Left renal pelvis (tissue), 4 donors: ENCODE results near the gene TIMM29. TPM values are rescaled to one million over a fixed set of nuclear protein-coding genes. Genes with fewer than 3 reads are reported as not detected.
"Not testable (repeated sequence)": the region's sequence is repeated elsewhere in the genome, so short reads cannot be mapped to it uniquely, and the experiment has no call there.

Source experiments
- DNase-seq, 4 donors: peaks; one replicate each; pipeline ENCODE4 v3.0.0-alpha.2; 2013; ENCODE audit warnings: low read depth in 4 of 4, low spot score in 3 of 4
- polyA plus RNA-seq, 4 donors: library from polyadenylated mRNA; unstranded; fragments of 120-200 nt; gene quantifications; one replicate each; pipeline ENCODE4 v1.2.1, GENCODE V29; 2013; ENCODE audit not compliant: insufficient read length in 4 of 4

Gene TIMM29
- polyA plus RNA-seq, 4 donors = 17.5 to 33.6 (median 26.4) TPM

- DNase-seq = no peak
Observed at GRCh38 chr19:10935371-10936059, 6.9 kb downstream of the TIMM29 start.

GRCh38 chr19:10936661-10937084 is 8.1 kb downstream of the TIMM29 start:
- DNase-seq = peak; percentile 42 to 72 (median 60)

- DNase-seq = not testable (repeated sequence)
Observed at GRCh38 chr19:10941649-10942048, 13.0 kb downstream of the TIMM29 start.

GRCh38 chr19:10943412-10943811 is 14.8 kb downstream of the TIMM29 start:
- DNase-seq = not testable (repeated sequence)

DNA sequence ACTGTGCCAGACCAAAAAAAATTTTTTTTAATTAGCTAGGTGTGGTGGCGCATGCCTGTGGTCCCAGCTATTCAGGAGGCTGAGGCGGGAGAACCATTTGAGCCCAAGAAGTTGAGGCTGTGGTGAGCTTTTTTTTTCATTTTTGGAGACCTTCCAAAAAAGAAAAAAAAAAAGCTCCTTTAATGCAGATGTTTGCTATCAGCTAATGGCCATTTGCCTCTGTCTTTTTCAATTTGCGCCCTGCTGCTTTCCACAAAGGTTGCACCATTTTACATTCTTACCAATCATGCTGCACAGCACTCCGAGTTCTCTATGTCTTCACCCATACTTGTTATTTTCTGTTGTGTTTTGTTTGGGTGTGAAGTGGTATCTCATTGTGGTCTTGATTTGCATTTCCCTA is 16.7 kb downstream of the TIMM29 start:
- no peak for DNase-seq

DNA sequence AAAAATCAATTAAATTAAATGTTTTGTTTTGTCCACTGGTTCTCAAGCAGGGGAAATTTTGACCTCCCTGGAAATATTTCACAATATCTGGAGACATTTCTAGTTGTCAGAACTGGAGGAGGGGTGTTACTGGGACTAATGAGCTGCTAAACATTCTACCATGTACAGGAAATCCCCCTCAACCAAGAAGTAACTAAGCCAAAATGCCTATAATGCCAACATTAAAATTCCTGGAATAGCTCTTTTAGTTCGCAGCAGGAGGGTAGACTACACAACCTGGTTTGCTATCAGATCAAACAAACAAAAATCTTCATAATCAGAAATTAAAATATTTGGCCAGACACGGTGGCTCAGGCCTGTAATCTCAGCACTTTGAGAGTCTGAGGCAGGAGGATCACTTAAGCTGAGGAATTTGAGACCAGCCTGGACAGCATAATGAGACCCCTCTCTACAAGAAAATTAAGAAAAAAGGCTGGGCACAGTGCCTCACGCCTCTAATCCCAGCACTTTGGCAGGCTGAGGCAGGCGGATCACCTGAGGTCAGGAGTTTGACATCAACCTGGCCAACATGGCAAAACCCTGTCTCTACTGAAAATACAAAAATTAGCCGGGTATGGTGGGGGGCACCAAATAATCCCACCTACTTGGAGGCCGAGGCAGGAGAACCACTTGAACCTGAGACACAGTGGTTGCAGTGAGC is 18.5 kb downstream of the TIMM29 start:
- DNase-seq = no peak

DNA sequence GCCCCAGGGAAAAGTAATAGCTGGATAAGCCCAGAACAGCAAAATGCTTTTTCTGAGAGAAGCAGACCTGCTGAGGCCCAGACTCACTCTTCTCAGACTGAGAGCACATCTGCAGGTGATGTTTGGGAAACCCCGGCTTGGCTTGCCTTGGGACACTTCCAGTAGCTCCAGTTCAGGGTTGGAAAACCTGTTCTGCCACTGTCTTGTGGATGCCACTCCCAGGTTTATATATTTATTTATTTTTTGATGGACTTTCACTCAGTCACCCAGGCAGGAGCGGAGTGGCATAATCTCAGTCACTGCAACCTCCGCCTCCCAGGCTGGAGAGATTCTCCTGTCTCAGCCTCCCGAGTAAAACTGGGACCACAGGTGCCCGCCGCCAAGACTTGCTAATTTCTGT is 24.2 kb downstream of the TIMM29 start:
- no peak for DNase-seq

GRCh38 chr19:10959277-10959968 is 30.8 kb downstream of the TIMM29 start:
- DNase-seq = not testable (repeated sequence)

DNA sequence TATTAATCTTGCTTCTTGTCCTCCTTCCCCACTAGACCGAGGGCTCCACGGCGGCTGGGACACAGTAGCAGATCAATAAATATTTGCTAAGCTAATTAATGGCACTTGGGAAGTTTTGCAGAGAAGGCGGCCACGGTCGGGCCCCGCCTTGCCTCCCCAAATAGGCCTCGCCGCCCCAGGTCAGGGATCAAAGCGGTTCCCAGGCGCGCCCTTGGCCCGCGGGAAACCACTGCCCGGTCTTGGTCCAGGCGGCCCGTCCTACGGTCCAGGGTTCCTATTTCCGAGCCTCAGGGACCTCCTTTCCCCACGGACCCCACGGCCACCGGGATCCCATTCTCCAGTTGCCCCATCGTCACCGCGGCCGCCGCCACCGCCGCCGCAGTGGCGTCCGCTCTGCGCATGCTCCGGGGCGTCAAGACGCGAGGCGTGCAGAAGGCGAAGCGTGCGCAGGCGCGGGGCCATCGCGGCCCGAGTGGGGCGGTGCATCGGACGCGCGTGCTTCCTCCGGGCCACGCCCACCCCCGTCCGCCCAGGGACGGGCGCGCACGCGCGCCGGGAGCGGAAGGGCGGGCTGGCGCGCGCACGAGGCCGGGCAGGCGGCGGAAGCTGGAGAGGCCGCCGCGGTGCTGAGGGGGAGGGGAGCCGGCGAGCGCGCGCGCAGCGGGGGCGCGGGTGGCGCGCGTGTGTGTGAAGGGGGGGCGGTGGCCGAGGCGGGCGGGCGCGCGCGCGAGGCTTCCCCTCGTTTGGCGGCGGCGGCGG is 31.9 kb downstream of the TIMM29 start, which contains the start of gene SMARCA4:
Gene SMARCA4, plus strand, starts transcription at position 717 of the 759 bp plus-strand sequence. CDS start 23,122 bp downstream, outside the sequence.
- DNase-seq = peak; percentile 90 to 96 (median 96)

- no peak for DNase-seq
Observed at GRCh38 chr19:10961073-10961860, 32.7 kb downstream of the TIMM29 start.

DNA sequence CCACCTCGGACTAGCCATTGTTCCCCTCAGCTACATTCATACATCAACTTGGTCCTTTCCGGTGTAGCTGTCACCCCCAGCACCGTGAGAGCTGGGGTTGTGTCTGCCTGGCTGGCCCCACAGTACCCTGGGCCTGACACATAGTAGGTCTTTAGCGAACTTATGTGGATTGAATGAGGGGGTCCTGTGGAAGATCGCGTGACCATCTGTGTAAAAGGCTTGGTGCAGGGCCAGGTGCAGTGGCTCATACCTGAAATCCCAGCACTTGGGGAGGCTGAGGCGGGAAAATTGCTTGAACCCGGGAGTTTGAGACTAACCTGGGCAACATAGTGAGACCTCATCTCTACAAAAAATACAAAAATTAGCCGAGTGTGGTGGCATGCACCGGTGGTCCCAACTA is 34.3 kb downstream of the TIMM29 start:
- no peak for DNase-seq

GRCh38 chr19:10963865-10964264 is 35.3 kb downstream of the TIMM29 start:
- DNase-seq = no peak

GRCh38 chr19:10964903-10965302 is 36.3 kb downstream of the TIMM29 start:
- DNase-seq = no peak

DNA sequence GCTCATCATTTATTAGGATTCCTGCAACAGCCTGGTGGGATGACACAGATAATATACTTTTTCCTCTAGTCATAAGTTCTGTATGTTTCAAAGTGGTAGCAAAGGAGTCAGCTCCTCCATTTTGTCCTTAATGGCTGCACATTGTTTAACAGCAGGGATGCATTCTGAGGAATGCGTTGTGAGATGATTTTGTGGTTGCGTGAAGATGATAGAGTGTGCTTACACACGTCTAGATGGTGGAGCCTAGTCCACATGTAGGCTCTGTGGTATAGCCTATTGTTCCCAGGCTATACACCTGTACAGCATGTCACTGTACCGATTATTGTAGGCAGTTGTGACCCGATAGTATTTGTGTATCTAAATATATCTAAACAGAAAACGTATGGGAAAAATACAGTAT is 36.8 kb downstream of the TIMM29 start:
- DNase-seq = no peak

DNA sequence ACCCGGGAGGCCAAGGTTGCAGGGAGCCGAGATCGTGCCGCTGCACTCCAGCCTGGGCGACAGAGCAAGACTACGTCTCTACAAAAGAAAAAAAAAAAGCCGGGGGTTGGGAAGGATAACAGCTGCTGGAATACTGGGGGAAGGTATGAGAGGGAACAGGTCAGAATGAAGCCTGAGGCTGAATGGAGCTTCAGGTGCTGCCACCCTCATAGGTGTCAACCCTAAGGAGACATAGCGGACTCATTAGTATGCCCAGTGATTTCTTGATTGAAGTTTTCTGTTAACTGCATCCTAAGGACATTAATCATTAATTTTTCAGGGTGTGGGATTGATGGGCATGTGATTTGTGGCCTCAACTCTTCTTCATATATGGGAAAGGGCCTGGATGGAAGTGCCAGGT is 38.2 kb downstream of the TIMM29 start:
- DNase-seq = no peak

DNA sequence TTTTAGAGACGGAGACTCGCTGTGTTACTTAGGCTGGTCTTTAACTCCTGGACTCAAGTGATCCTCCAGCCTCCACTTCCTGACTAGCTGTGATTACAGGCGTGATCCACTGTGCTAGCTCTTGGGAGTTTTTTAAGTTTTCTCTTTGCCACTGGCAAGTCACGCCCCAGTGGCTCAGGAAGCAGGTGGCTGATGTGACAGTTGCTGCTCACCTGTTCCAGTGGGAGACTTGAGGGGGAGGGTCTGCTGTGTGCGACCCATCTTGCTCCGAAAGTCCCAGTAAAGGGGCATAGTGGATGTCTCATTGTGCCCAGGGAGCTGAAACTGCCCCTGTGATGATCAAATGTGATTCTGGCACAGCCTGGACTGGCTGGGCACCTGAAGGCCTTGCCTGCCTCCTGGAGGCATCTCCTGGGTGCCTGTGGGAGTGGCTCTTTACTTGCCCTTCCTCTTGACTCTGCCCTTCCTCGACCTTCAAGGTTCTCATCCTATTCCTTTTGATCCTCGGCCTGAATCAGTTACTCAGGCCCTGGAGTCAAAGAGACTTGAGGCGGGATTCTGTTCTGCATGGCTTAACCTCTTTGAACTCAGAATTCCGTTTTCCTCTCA is 40.0 kb downstream of the TIMM29 start:
- no peak for DNase-seq

DNA sequence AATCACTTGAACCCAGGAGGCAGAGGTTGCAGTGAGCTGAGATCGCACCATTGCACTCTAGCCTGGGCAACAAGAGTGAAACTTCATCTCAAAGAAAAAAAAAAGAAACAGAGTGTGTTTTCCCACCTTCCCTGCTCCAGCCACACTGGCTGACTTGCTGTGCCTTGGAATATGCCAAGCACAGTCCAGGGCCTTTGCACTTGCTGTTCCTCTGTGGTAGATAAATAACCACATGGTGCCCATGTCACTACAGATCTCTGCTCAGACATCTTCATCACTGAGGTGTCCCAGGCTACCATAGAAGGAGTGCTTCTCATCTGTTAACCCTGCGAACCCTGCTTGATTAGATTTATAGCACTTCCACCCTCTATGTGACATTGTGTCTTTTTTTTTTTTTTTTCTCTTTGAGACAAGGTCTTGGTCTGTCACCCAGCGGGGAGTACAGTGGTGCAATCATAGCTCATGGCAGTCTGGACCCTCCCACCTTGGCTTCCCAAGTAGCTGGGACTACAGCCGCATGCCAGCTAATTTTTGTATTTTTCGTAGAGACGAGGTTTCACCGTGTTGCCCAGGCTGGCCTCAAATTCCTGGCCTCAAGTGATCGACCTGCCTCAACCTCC is 42.6 kb downstream of the TIMM29 start:
- DNase-seq = no peak

DNA sequence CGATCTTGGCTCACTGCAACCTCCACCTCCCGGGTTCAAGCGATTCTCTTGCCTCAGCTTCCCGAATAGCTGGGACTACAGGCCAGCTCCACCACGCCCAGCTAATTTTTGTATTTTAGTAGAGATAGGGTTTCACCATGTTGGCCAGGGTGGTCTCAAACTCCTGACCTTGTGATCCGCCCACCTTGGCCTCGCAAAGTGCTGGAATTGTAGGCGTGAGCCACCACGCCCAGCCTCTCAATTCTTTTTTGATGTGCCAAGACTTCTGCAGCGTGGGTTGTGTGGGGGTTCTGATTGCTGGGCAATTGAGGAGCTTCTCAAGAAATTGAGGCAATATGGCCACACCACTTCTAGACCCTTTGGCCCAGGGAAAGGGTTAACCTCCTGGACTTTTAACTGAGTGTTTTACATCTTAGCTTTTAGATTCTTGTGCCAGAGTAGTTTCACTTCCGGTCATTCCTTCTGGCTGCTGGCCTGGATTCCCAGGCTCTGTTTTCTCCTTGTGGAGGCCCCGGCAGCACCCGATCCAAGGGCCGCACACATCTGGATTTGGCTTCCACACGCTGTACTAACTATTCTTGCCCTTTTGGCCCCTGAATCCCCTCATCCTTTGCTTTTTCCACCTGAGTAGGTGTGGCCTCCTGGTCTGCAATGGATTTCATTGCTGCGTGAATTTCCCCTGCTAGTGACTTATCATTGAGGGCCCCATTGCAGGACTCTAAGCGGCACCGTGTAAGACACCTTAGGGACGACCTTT is 46.9 kb downstream of the TIMM29 start:
- no peak for DNase-seq
